ENCODE data around the gene PANX2.

Gene PANX2

GRCh38 chr22:50173311-50173982 lies 2.9 kb downstream of the PANX2 start:
- DNase-seq, result no peak

- no peak for DNase-seq
Measured at GRCh38 chr22:50173983-50174355, 3.4 kb downstream of the PANX2 start.

GRCh38 chr22:50174382-50175190 lies 4.1 kb downstream of the PANX2 start:
- DNase-seq, result no peak

GRCh38 chr22:50175191-50175461 lies 4.6 kb downstream of the PANX2 start:
- no peak for DNase-seq

GRCh38 chr22:50175921-50176849 lies 5.7 kb downstream of the PANX2 start:
- DNase-seq, result no peak

GRCh38 chr22:50176850-50177536 lies 6.5 kb downstream of the PANX2 start:
- DNase-seq, result no peak

- no peak for DNase-seq
Measured at GRCh38 chr22:50177537-50178470, 7.3 kb downstream of the PANX2 start.

GRCh38 chr22:50178471-50178864 lies 7.9 kb downstream of the PANX2 start:
- no peak for DNase-seq

GRCh38 chr22:50178871-50179869 lies 8.6 kb downstream of the PANX2 start:
- DNase-seq, result no peak

- DNase-seq, result no peak
Measured at GRCh38 chr22:50179937-50180726, 9.6 kb downstream of the PANX2 start.

- DNase-seq, result no peak
Measured at GRCh38 chr22:50180727-50181521, 10.4 kb downstream of the PANX2 start.

GRCh38 chr22:50182176-50183081 lies 11.9 kb downstream of the PANX2 start:
- DNase-seq, result no peak

GRCh38 chr22:50183141-50183971 lies 12.8 kb downstream of the PANX2 start:
- no peak for DNase-seq

GRCh38 chr22:50184004-50184901 lies 13.7 kb downstream of the PANX2 start:
- no peak for DNase-seq

- DNase-seq, result no peak
Measured at GRCh38 chr22:50184902-50185374, 14.4 kb downstream of the PANX2 start.
